GM12878 (cell line): ENCODE data around the gene HCRT. TPM values are rescaled to one million over a fixed set of nuclear protein-coding genes. Genes with fewer than 3 reads are reported as not detected.

Experiments
- ATAC-seq: fragments of 200-7000 bp; cut with Tn5 transposase; 3 replicates; pipeline ENCODE4 v1.9.1; 2020; ENCODE audit warnings: mild to moderate bottlenecking, moderate library complexity
- BruUV-seq: library from RNA; stranded (reverse); fragments of 400-500 nt; replicated peaks from 2 replicates; lab custom pipeline; 2021; lab: Mats Ljungman, UMichigan
- CTCF ChIA-PET: fragments of 300-600 bp; sonication (Branson Sonifier 250); formaldehyde crosslinking; extraction: SDS; loops from one replicate; lab custom pipeline; 2021; ENCODE audit warnings: inconsistent platforms; lab: Yijun Ruan, JAX
- POLR2A ChIA-PET: fragments of 350-600 bp; formaldehyde crosslinking; extraction: SDS; loops from one replicate; lab custom pipeline; 2021; ENCODE audit warnings: inconsistent platforms; lab: Charles Lee
- RAD21 ChIA-PET: fragments of 300-600 bp; sonication (Branson Sonifier 250); formaldehyde crosslinking; loops from one replicate; lab custom pipeline; 2023; ENCODE audit warnings: antibody characterized with exemption; ENCODE audit not compliant: unreplicated experiment; lab: Charles Lee
- SMC1A ChIA-PET: fragments of 300-600 bp; sonication (Branson Sonifier 250); formaldehyde crosslinking; loops from one replicate; lab custom pipeline; 2023; ENCODE audit not compliant: unreplicated experiment, uncharacterized antibody; lab: Charles Lee
- DNase-seq: peaks from one replicate; pipeline ENCODE4 v3.0.0-alpha.2; 2011; ENCODE audit warnings: low read depth, low spot score
- FAIRE-seq: peaks from 3 replicates; lab custom pipeline; 2011; peaks lifted over from hg19 to GRCh38; lab: Jason Lieb, UNC
- H2AFZ ChIP-seq: 2 replicates; pipeline ENCODE4 v1.6.0; 2011; ENCODE audit warnings: low read depth, low read length, control low read depth; ENCODE audit not compliant: control insufficient read depth
- H3K27ac ChIP-seq: 2 replicates; pipeline ENCODE4 v1.5.1; 2011; ENCODE audit warnings: control low read depth; ENCODE audit not compliant: control insufficient read depth, insufficient read depth
- H3K27me3 ChIP-seq, 2 experiments: replicated peaks in 1 of 2; 2 replicates each; pipeline versions ENCODE4 v1.6.0 to v1.6.1; 2011; ENCODE audit warnings: low read length in 1 of 2; ENCODE audit not compliant: control insufficient read depth in 2 of 2, insufficient read depth in 2 of 2
- H3K36me3 ChIP-seq, 2 experiments: 2 replicates each; pipeline ENCODE4 v1.5.1; 2011; ENCODE audit warnings: low read length in 1 of 2; ENCODE audit not compliant: control insufficient read depth in 2 of 2, insufficient read depth in 2 of 2
- H3K4me1 ChIP-seq: 2 replicates; pipeline ENCODE4 v1.6.1; 2011; ENCODE audit warnings: mild to moderate bottlenecking, low read length, moderate library complexity, mixed read lengths; ENCODE audit not compliant: control insufficient read depth, insufficient read depth
- H3K4me2 ChIP-seq: 2 replicates; pipeline ENCODE4 v1.6.0; 2011; ENCODE audit warnings: control low read depth; ENCODE audit not compliant: control insufficient read depth, insufficient read depth
- H3K4me3 ChIP-seq: fragments of 200-600 bp; sonication (generic); 2 replicates; pipeline ENCODE4 v1.5.1; 2016
- H3K79me2 ChIP-seq: 2 replicates; pipeline ENCODE4 v1.6.0; 2011; ENCODE audit warnings: low read length; ENCODE audit not compliant: control insufficient read depth, insufficient read depth
- H3K9ac ChIP-seq: 2 replicates; pipeline ENCODE4 v1.8.0; 2011; ENCODE audit warnings: low read length, control low read depth, mixed read lengths; ENCODE audit not compliant: control insufficient read depth, insufficient read depth
- H3K9me3 ChIP-seq: replicated peaks from 3 replicates; pipeline ENCODE4 v1.5.1; 2011; ENCODE audit warnings: mild to moderate bottlenecking, low read length; ENCODE audit not compliant: control insufficient read depth, insufficient read depth
- H4K20me1 ChIP-seq: 2 replicates; pipeline ENCODE4 v1.6.0; 2011; ENCODE audit not compliant: control insufficient read depth, insufficient read depth
- E4F1 ChIP-seq: fragments of 450-650 bp; IDR thresholded peaks from 2 replicates; pipeline ENCODE4 v1.6.1; 2018; ENCODE audit warnings: borderline replicate concordance, mild to moderate bottlenecking; ENCODE audit not compliant: partially characterized antibody
- NR2C1 ChIP-seq: fragments of 450-650 bp; IDR thresholded peaks from 2 replicates; pipeline ENCODE4 v1.6.1; 2017; ENCODE audit warnings: antibody characterized with exemption, mild to moderate bottlenecking, moderate library complexity
- RUNX3 ChIP-seq: IDR thresholded peaks from 2 replicates; pipeline ENCODE4 v1.6.1; 2012; ENCODE audit warnings: low read length, inconsistent platforms
- WGBS: methylation state at CpG from one replicate; pipeline ENCODE4 v1.1.6; 2016; ENCODE audit warnings: low lambda C conversion rate; ENCODE audit not compliant: insufficient replicate concordance, insufficient coverage; ENCODE audit errors: missing lambda C conversion rate; 5-methylcytosine and 5-hydroxymethylcytosine counted together
- in situ Hi-C: fragments of 300-500 bp; cut with MboI; formaldehyde crosslinking; loops from 9 replicates; pipeline ENCODE4 v1.14.3; 2018; ENCODE audit warnings: mixed read lengths
- intact Hi-C: fragments of 100-400 bp; cut with micrococcal nuclease; formaldehyde crosslinking; loops from one replicate; pipeline ENCODE4 v1.14.2; 2022; ENCODE audit not compliant: unreplicated experiment
- polyA plus RNA-seq, 11 experiments: library from polyadenylated mRNA; depleted of rRNA in 4 of 11; unstranded in 6 of 11; stranded (reverse) in 5 of 11; fragments of >200 nt; fragmentation: Nextera tagmentation in 4 of 11; fragmentation: Illumina TruSeq in 1 of 11; extraction: Ambion mirVana in 4 of 11; extraction: Trizol in 1 of 11; gene quantifications; 1 replicate in 1 of 11; 2 replicates in 10 of 11; pipeline versions ENCODE4 v1.2.1 to v1.2.3, GENCODE V29; 2011 to 2016; ENCODE audit warnings: inconsistent platforms in 2 of 11, missing spikeins in 2 of 11, low read depth in 1 of 11
- total RNA-seq, 4 experiments: library from RNA; depleted of rRNA in 3 of 4; stranded (reverse); fragments of >200 nt in 3 of 4; fragmentation: Illumina TruSeq in 1 of 4; extraction: Trizol in 1 of 4; gene quantifications; 2 replicates each; pipeline versions ENCODE4 v1.2.1 to v1.2.3, GENCODE V29; 2013 to 2021

HCRT gene
- total and polyA plus RNA-seq, 10 of the 15 experiments (the other 5 are each of a cell fraction or from before 2014, with no cell fraction given): 0.41 TPM; not detected in 9

GRCh38 chr17:42181851-42182207, 3.4 kb downstream of the HCRT start:
- in situ Hi-C loops: no loop called here
- H3K4me3 ChIP-seq: 0 out of 2 replicates have a peak overlapping the region, but pooled peaks have one; percentile 10
- no peak for DNase-seq

More at GRCh38 chr17:42181851-42182207, 3.4 kb downstream of the HCRT start:
- CTCF ChIA-PET: interaction anchor here (0.6 to 4.6 kb wide), 42 partner anchors 9 to 441 kb away, joined by 3 to 138 read pairs (median 4); partner anchors contain the start of genes CNP, DHX58, DNAJC7 and GHDC
- TF ChIP-seq NR2C1 (peak; percentile 34; the same call in 1 of the 2 replicates), RUNX3 (no peak), E4F1 (no peak)
- H3K4me1 ChIP-seq: peaks cover 39% of the 10 kb centered on the region
- H3K9ac ChIP-seq: no peak overlapping the region
- POLR2A ChIA-PET: interaction anchor here (0.5 to 1.9 kb wide), 12 partner anchors 13 to 216 kb away, joined by 3 to 15 read pairs (median 4); partner anchors contain the start of genes DHX58, GHDC and KAT2A
- SMC1A ChIA-PET: interaction anchor here (0.6 to 4.7 kb wide), 29 partner anchors 12 to 225 kb away, joined by 3 to 53 read pairs (median 4); partner anchors contain the start of genes CNP, DHX58, GHDC and KAT2A
- RAD21 ChIA-PET: interaction anchor here (0.7 to 4.7 kb wide), 27 partner anchors 8 to 224 kb away, joined by 3 to 78 read pairs (median 4); partner anchors contain the start of genes DHX58, DNAJC7, GHDC and KAT2A
- H3K36me3 ChIP-seq: no peaks in the 10 kb centered on the region
- H3K9me3 ChIP-seq: no peaks in the 10 kb centered on the region
- FAIRE-seq (no peak), ATAC-seq (no peak)
- H3K27ac ChIP-seq: no peak overlapping the region
- H3K27me3 ChIP-seq: no peaks in the 10 kb centered on the region
- BruUV-seq: no TSS peak
- H2AFZ ChIP-seq: no peak overlapping the region; the same call in 1 of the 2 replicates
- H3K4me2 ChIP-seq: peak overlapping the region; percentile 94
- intact Hi-C loops: loop anchor here (1.0 to 10.0 kb wide), 5 partner anchors 64 to 223 kb away; partner anchors contain the start of genes CNP and STAT5A
- H3K79me2 ChIP-seq: no peaks in the 10 kb centered on the region
- no peaks in the 10 kb centered on the region for H4K20me1 ChIP-seq
- WGBS: 69% methylated on average over 2 of the region's 2 CpGs
